BJ (cell line): ENCODE measurements around the gene KLHL22. TPM values are rescaled to one million over a fixed set of nuclear protein-coding genes. Genes with fewer than 3 reads are reported as not detected.
A peak's percentile ranks its signal among the peaks of the same experiment; 100 is the strongest.
"Not testable (repeated sequence)": the region's sequence is repeated elsewhere in the genome, so short reads cannot be mapped to it uniquely, and the experiment has no call there.

Experiments
- CTCF ChIA-PET: fragments of 350-600 bp; formaldehyde crosslinking; extraction: SDS; loops from one replicate; lab custom pipeline; 2021; ENCODE audit warnings: antibody characterized with exemption, inconsistent platforms; lab: Yijun Ruan, JAX
- POLR2A ChIA-PET: fragments of 300-600 bp; sonication (Branson Sonifier 250); formaldehyde crosslinking; extraction: SDS; loops from one replicate; lab custom pipeline; 2021; ENCODE audit warnings: antibody characterized with exemption; lab: Charles Lee
- DNase-seq: peaks from one replicate; pipeline ENCODE4 v3.0.0-alpha.2; 2011; ENCODE audit warnings: low read depth
- H3K27me3 ChIP-seq: 2 replicates; pipeline ENCODE4 v1.6.0; 2011; ENCODE audit warnings: low read length; ENCODE audit not compliant: control insufficient read depth, insufficient read depth
- H3K36me3 ChIP-seq: 2 replicates; pipeline ENCODE4 v1.5.1; 2011; ENCODE audit warnings: low read length; ENCODE audit not compliant: control insufficient read depth, insufficient read depth
- H3K4me3 ChIP-seq: 2 replicates; pipeline ENCODE4 v1.5.1; 2011; ENCODE audit warnings: low read depth, mild to moderate bottlenecking, control low read depth, low read length
- polyA plus RNA-seq: library from polyadenylated mRNA; depleted of rRNA; stranded (reverse); fragments of >200 nt; gene quantifications from 2 replicates; pipeline ENCODE4 v1.2.3, GENCODE V29; 2011
- TF ChIP-seq, protein P1 (sequence below): IDR thresholded peaks from 2 replicates; pipeline ENCODE4 v1.5.1; 2011; ENCODE audit warnings: low read depth, mild to moderate bottlenecking, control low read depth, inconsistent platforms, low read length, moderate library complexity; ENCODE audit not compliant: insufficient read depth

Gene KLHL22
- polyA plus RNA-seq, 1 experiment: 34.0 TPM

DNA sequence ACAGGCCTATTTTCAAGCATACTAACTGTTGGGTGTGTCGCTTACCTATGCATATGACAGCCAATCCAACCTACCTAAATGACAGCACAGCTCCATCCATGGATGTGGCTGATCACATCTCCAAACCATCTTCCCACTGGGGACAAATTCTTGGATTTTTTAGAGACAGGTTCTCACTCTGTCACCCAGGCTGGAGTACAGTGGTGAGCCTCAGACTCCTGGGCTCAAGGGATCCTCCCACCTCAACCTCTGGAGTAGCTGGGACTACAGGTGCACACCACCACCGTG, 76.0 kb downstream of the KLHL22 start:
- Histone ChIP-seq H3K36me3 (peaks cover 2% of the 10 kb centered on the region; the same call in 1 of the 2 replicates), H3K4me3 (no peak overlapping the region), H3K27me3 (no peaks in the 10 kb centered on the region)
- TF ChIP-seq, protein P1, sequence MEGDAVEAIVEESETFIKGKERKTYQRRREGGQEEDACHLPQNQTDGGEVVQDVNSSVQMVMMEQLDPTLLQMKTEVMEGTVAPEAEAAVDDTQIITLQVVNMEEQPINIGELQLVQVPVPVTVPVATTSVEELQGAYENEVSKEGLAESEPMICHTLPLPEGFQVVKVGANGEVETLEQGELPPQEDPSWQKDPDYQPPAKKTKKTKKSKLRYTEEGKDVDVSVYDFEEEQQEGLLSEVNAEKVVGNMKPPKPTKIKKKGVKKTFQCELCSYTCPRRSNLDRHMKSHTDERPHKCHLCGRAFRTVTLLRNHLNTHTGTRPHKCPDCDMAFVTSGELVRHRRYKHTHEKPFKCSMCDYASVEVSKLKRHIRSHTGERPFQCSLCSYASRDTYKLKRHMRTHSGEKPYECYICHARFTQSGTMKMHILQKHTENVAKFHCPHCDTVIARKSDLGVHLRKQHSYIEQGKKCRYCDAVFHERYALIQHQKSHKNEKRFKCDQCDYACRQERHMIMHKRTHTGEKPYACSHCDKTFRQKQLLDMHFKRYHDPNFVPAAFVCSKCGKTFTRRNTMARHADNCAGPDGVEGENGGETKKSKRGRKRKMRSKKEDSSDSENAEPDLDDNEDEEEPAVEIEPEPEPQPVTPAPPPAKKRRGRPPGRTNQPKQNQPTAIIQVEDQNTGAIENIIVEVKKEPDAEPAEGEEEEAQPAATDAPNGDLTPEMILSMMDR: no peak
- ChIA-PET CTCF (interaction anchor here (1.0 to 5.3 kb wide), 8 partner anchors 12 to 95 kb away, joined by 3 to 88 read pairs (median 7); no protein-coding TSS in a partner anchor), POLR2A (no interaction called here)
- DNase-seq: no peak

DNA sequence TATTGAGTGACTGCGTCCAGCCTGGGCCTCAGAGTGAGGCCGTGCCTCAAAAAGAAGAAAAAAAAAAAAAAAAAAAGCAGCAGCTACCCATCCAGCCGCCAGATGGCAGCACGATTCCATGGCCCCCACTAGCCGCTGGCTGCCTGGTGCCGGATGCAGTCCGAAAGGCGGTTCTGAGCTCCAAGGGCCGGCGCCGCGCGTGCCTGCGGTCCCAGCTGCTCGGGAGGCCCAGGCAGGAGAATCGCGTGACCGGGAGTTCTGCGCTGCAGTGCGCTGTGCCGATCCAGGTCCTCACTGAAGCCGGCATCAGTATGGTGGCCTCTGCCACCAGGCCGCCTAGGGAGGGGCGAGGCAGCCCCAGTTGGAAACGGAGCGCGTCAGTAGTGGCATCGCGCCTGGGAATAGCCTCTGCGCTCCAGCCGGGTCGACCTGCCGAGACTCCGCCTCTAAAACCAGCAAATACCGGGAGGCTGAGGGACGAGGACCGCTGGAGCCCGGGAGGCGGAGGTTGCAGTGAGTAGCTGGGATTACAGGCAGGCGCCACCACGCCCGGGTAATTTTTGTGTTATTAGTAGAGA, 77.3 kb downstream of the KLHL22 start:
- TF ChIP-seq, protein P1: peak; percentile 87
- ChIA-PET POLR2A (interaction anchor here (0.6 to 0.7 kb wide), 2 partner anchors 36 to 532 kb away, joined by 4 to 10 read pairs; no protein-coding TSS in a partner anchor), CTCF (interaction anchor here (0.6 to 5.3 kb wide), 24 partner anchors 9 to 182 kb away, joined by 3 to 88 read pairs (median 4); partner anchors contain the start of gene MED15)
- H3K4me3 ChIP-seq: peak overlapping the region; percentile 43
- H3K27me3 ChIP-seq: 0 out of 2 replicates have a peak, but pooled peaks cover 2% of the 10 kb centered on the region
- H3K36me3 ChIP-seq: 0 out of 2 replicates have a peak, but pooled peaks cover 1% of the 10 kb centered on the region
- DNase-seq: no peak

DNA sequence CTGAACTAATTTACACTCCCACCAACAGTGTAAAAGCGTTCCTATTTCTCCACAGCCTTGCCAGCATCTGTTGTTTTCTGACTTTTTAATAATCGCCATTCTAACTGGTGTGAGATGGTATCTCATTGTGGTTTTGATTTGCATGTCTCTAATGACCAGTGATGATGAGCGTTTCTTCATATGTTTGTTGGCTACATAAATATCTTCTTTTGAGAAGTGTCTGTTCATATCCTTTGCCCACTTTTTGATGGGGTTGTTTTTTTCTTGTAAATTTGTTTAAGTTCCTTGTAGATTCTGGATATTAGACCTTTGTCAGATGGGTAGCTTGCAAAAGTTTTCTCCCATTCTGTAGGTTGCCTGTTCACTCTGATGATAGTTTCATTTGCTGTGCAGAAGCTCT, 79.9 kb downstream of the KLHL22 start:
- POLR2A ChIA-PET, H3K4me3 ChIP-seq, DNase-seq, H3K27me3 ChIP-seq, H3K36me3 ChIP-seq: not testable (repeated sequence)
- CTCF ChIA-PET: interaction anchor here (5.3 kb wide), 1 partner anchor 40 kb away, joined by 88 read pairs; no protein-coding TSS in a partner anchor

DNA sequence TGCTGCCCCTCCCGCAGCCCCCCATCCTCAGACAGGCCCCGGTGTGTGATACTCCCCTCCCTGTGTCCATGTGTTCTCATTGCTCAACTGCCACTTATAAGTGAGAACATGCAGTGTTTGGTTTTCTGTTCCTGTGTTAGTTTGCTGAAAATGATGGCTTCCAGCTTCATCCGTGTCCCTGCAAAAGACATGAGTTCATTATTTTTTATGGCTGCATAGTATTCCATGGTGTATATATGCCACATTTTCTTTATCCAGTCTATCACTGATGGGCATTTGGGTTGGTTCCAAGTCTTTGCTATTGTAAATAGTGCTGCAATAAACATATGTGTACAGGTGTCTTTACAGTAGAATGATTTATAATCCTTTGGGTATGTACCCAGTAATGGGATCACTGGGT, 80.4 kb downstream of the KLHL22 start:
- H3K4me3 ChIP-seq, H3K36me3 ChIP-seq, H3K27me3 ChIP-seq, POLR2A ChIA-PET, DNase-seq: not testable (repeated sequence)
- CTCF ChIA-PET: interaction anchor here (5.3 kb wide), 1 partner anchor 41 kb away, joined by 88 read pairs; no protein-coding TSS in a partner anchor

DNA sequence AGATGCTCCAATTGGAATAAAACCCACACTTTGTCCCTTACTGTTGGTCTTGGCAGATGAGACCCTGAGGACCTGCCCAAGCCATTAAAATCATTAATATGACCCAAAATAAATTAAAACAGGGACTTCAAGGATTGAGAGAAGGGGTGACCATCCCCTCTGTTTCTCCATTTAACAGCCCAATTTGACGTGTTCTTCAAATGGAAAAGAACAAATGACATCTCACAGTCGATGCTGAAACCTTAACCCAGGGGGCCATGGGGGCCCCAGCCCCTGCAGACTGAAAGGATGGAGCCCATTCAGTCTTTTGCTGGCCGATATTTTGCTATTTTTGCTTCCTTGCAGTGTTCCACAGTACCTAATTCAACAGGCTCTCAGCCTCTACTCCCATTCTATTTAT, 81.1 kb downstream of the KLHL22 start:
- ChIA-PET CTCF (interaction anchor here (1.9 kb wide), 1 partner anchor 42 kb away, joined by 8 read pairs; no protein-coding TSS in a partner anchor), POLR2A (no interaction called here)
- no peak for DNase-seq
- TF ChIP-seq, protein P1: no peak
- Histone ChIP-seq H3K4me3 (no peak overlapping the region), H3K36me3 (no peaks in the 10 kb centered on the region), H3K27me3 (0 out of 2 replicates have a peak, but pooled peaks cover 2% of the 10 kb centered on the region)

GRCh38 chr22:20414059-20414440, 81.5 kb downstream of the KLHL22 start:
- CTCF ChIA-PET: interaction anchor here (1.9 kb wide), 1 partner anchor 42 kb away, joined by 8 read pairs; no protein-coding TSS in a partner anchor
- Histone ChIP-seq H3K27me3 (0 out of 2 replicates have a peak, but pooled peaks cover 2% of the 10 kb centered on the region), H3K36me3 (no peaks in the 10 kb centered on the region), H3K4me3 (no peak overlapping the region)
- no peak for DNase-seq
- POLR2A ChIA-PET: no interaction called here
- TF ChIP-seq, protein P1: no peak
